HCT116 (cell line): Measurements from ENCODE around the gene CPOX. TPM values are rescaled to one million over a fixed set of nuclear protein-coding genes. Genes with fewer than 3 reads are reported as not detected.
A peak's percentile ranks its signal among the peaks of the same experiment; 100 is the strongest.

Experiments
- ATAC-seq: fragments of 200-7000 bp; cut with Tn5 transposase; 2 replicates; pipeline ENCODE4 v1.9.1; 2020; ENCODE audit warnings: mild to moderate bottlenecking, moderate library complexity
- BruUV-seq: library from RNA; stranded (reverse); fragments of 400-500 nt; replicated peaks from 2 replicates; lab custom pipeline; 2021; lab: Mats Ljungman, UMichigan
- CTCF ChIA-PET: fragments of 300-600 bp; sonication (Branson Sonifier 250); formaldehyde crosslinking; loops from one replicate; lab custom pipeline; 2021; ENCODE audit warnings: antibody characterized with exemption; lab: Charles Lee
- POLR2A ChIA-PET: fragments of 300-600, 350-600 bp; sonication (Branson Sonifier 250); formaldehyde crosslinking; loops from one replicate; lab custom pipeline; 2021; ENCODE audit warnings: antibody characterized with exemption; lab: Charles Lee
- RAD21 ChIA-PET, 2 experiments: fragments of 300-600 bp; sonication (Branson Sonifier 250); formaldehyde crosslinking; loops; one replicate each; lab custom pipeline; 2023; ENCODE audit warnings: low total read pairs in 2 of 2; ENCODE audit not compliant: uncharacterized antibody in 2 of 2, unreplicated experiment in 2 of 2, low non-redundant PET in 1 of 2; lab: Charles Lee
- DNase-seq: peaks from one replicate; pipeline ENCODE4 v3.0.0-alpha.2; 2010; ENCODE audit warnings: low read depth, low spot score
- H2AFZ ChIP-seq: fragments of 200-600 bp; shearing (Covaris generic), sonication (generic); 2 replicates; pipeline ENCODE4 v1.6.1; 2017; ENCODE audit warnings: low read depth, mixed run types, mixed read lengths, antibody characterized with exemption, low read length; ENCODE audit not compliant: poor library complexity, severe bottlenecking
- H3K27ac ChIP-seq: 2 replicates; pipeline ENCODE4 v1.5.1; 2012; ENCODE audit warnings: low read depth, low read length
- H3K27me3 ChIP-seq: fragments of 200-600 bp; sonication (generic); 2 replicates; pipeline ENCODE4 v1.6.1; 2016; ENCODE audit warnings: mixed run types, low read length, mixed read lengths; ENCODE audit not compliant: insufficient read depth
- H3K36me3 ChIP-seq, 2 experiments: fragments of 200-500 bp in 1 of 2; fragments of 200-600 bp in 1 of 2; sonication (Bioruptor generic) in 1 of 2; sonication (generic) in 1 of 2; 2 replicates each; pipeline versions ENCODE4 v1.5.1 to v1.6.1; 2014 to 2016; ENCODE audit warnings: low read length in 2 of 2, inconsistent platforms in 1 of 2, mixed read lengths in 1 of 2, mixed run types in 1 of 2; ENCODE audit not compliant: insufficient read depth in 2 of 2, control insufficient read depth in 1 of 2
- H3K4me1 ChIP-seq, 2 experiments: fragments of 200-600 bp in 1 of 2; sonication (generic) in 1 of 2; 2 replicates each; pipeline versions ENCODE4 v1.5.1 to v1.6.1; 2012 to 2017; ENCODE audit warnings: low read length in 2 of 2, inconsistent platforms in 1 of 2, mild to moderate bottlenecking in 1 of 2, mixed read lengths in 1 of 2, mixed run types in 1 of 2, moderate library complexity in 1 of 2; ENCODE audit not compliant: insufficient read depth in 2 of 2, control insufficient read depth in 1 of 2
- H3K4me2 ChIP-seq: fragments of 200-600 bp; sonication (generic); 2 replicates; pipeline ENCODE4 v1.6.1; 2017; ENCODE audit warnings: mixed run types, low read length, mixed read lengths
- H3K4me3 ChIP-seq, 2 experiments: fragments of 200-600 bp in 1 of 2; sonication (generic) in 1 of 2; replicated peaks in 1 of 2; 2 replicates each; pipeline ENCODE4 v1.5.1; 2011 to 2016; ENCODE audit warnings: low read length in 2 of 2, control low read depth in 1 of 2, low read depth in 1 of 2, mild to moderate bottlenecking in 1 of 2, mixed read lengths in 1 of 2, mixed run types in 1 of 2
- H3K79me2 ChIP-seq: fragments of 200-600 bp; sonication (generic); 2 replicates; pipeline ENCODE4 v1.6.1; 2017; ENCODE audit warnings: mild to moderate bottlenecking, mixed run types, low read length, moderate library complexity, mixed read lengths; ENCODE audit not compliant: insufficient read depth
- H3K9ac ChIP-seq: fragments of 200-600 bp; sonication (generic); 2 replicates; pipeline ENCODE4 v1.6.1; 2016; ENCODE audit warnings: low read length, mixed read lengths
- H3K9me2 ChIP-seq: fragments of 200-600 bp; sonication (generic), shearing (Covaris generic); 2 replicates; pipeline ENCODE4 v1.6.1; 2017; ENCODE audit warnings: mixed run types, mild to moderate bottlenecking, moderate library complexity; ENCODE audit not compliant: insufficient read depth
- H3K9me3 ChIP-seq, 2 experiments: fragments of 200-500 bp in 1 of 2; fragments of 200-600 bp in 1 of 2; sonication (Bioruptor generic) in 1 of 2; sonication (generic) in 1 of 2; 2 replicates each; pipeline ENCODE4 v1.6.1; 2014 to 2017; ENCODE audit warnings: low read length in 2 of 2, mixed read lengths in 2 of 2, inconsistent platforms in 1 of 2, low read depth in 1 of 2, mild to moderate bottlenecking in 1 of 2, mixed run types in 1 of 2, moderate library complexity in 1 of 2; ENCODE audit not compliant: control insufficient read depth in 1 of 2, insufficient read depth in 1 of 2
- H4K20me1 ChIP-seq: fragments of 200-600 bp; sonication (generic), shearing (Covaris generic); 2 replicates; pipeline ENCODE4 v1.6.1; 2017; ENCODE audit warnings: mixed run types, mild to moderate bottlenecking, moderate library complexity; ENCODE audit not compliant: insufficient read depth
- CBX3 ChIP-seq: IDR thresholded peaks from 2 replicates; pipeline ENCODE4 v1.6.1; 2012; ENCODE audit warnings: low read depth
- EGR1 ChIP-seq: IDR thresholded peaks from 2 replicates; pipeline ENCODE4 v1.6.1; 2012; ENCODE audit warnings: low read depth
- ELF1 ChIP-seq: IDR thresholded peaks from 2 replicates; pipeline ENCODE4 v1.6.1; 2012; ENCODE audit warnings: low read depth, borderline replicate concordance
- FOSL1 ChIP-seq: IDR thresholded peaks from 2 replicates; pipeline ENCODE4 v1.6.1; 2012; ENCODE audit warnings: low read depth
- MAX ChIP-seq: IDR thresholded peaks from 2 replicates; pipeline ENCODE4 v1.6.1; 2012
- POLR2AphosphoS5 ChIP-seq: IDR thresholded peaks from 2 replicates; pipeline ENCODE4 v1.6.1; 2011; ENCODE audit warnings: mild to moderate bottlenecking, low read depth, low read length, moderate library complexity
- SIN3A ChIP-seq: IDR thresholded peaks from 2 replicates; pipeline ENCODE4 v1.6.1; 2012; ENCODE audit warnings: low read depth
- TCF7L2 ChIP-seq: IDR thresholded peaks from 2 replicates; pipeline ENCODE4 v1.7.0; 2011; ENCODE audit warnings: borderline replicate concordance, inconsistent platforms; ENCODE audit not compliant: insufficient read depth, insufficient read length; ENCODE audit errors: extremely low read depth
- intact Hi-C: fragments of 100-400 bp; cut with micrococcal nuclease; formaldehyde crosslinking; loops from 2 replicates; pipeline ENCODE4 v1.10.0; 2022
- total RNA-seq: library from RNA; stranded (reverse); gene quantifications from one replicate; pipeline ENCODE4 v1.2.1, GENCODE V29; 2021; ENCODE audit not compliant: unreplicated experiment
- TF ChIP-seq, protein P1 (sequence below), 3 experiments: fragments of 200-600 bp in 1 of 3; sonication (generic) in 1 of 3; IDR thresholded peaks in 2 of 3; conservative IDR thresholded peaks in 1 of 3; 2 replicates each; pipeline ENCODE4 v1.5.1; 2012 to 2017; ENCODE audit warnings: low read depth in 2 of 3, low read length in 2 of 3, antibody characterized with exemption in 1 of 3, borderline replicate concordance in 1 of 3, control low read depth in 1 of 3, mild to moderate bottlenecking in 1 of 3, mixed read lengths in 1 of 3, mixed run types in 1 of 3, moderate library complexity in 1 of 3; ENCODE audit not compliant: insufficient read depth in 1 of 3

The CPOX gene
- total RNA-seq, 1 experiment from 2014 or later: 353 TPM

GRCh38 chr3:98612996-98613517, 19.6 kb upstream of the CPOX start (continued):
- TF ChIP-seq POLR2AphosphoS5 (no peak), CBX3 (no peak; the same call in 1 of the 2 replicates)

GRCh38 chr3:98612587-98612986, 19.2 kb upstream of the CPOX start:
- H4K20me1 ChIP-seq: no peaks in the 10 kb centered on the region
- H3K4me1 ChIP-seq: no peaks in the 10 kb centered on the region
- H3K27me3 ChIP-seq: no peaks in the 10 kb centered on the region
- no peak overlapping the region for H3K9ac ChIP-seq
- ChIA-PET RAD21 (no interaction called here), POLR2A (no interaction called here)
- H3K79me2 ChIP-seq: no peaks in the 10 kb centered on the region
- peak overlapping the region; percentile 11 for H2AFZ ChIP-seq
- TF ChIP-seq, protein P1, sequence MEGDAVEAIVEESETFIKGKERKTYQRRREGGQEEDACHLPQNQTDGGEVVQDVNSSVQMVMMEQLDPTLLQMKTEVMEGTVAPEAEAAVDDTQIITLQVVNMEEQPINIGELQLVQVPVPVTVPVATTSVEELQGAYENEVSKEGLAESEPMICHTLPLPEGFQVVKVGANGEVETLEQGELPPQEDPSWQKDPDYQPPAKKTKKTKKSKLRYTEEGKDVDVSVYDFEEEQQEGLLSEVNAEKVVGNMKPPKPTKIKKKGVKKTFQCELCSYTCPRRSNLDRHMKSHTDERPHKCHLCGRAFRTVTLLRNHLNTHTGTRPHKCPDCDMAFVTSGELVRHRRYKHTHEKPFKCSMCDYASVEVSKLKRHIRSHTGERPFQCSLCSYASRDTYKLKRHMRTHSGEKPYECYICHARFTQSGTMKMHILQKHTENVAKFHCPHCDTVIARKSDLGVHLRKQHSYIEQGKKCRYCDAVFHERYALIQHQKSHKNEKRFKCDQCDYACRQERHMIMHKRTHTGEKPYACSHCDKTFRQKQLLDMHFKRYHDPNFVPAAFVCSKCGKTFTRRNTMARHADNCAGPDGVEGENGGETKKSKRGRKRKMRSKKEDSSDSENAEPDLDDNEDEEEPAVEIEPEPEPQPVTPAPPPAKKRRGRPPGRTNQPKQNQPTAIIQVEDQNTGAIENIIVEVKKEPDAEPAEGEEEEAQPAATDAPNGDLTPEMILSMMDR (IDR thresholded peaks at IDR 0.05 in 2 of 3, conservative IDR thresholded peaks at IDR 0.05 in 1 of 3; ENCODE audit: borderline replicate concordance in 1 of 3, insufficient read depth in 1 of 3, low read depth in 2 of 3, low read length in 2 of 3): peak in 2 of 3 experiments; percentile 43 to 54; a peak in 4 of 6 replicates
- TF ChIP-seq SIN3A: no peak
- peak; percentile 22; the same call in 1 of the 2 replicates for TF ChIP-seq CBX3
- TF ChIP-seq, all 23 proteins: peak for 2
- no peaks in the 10 kb centered on the region for H3K9me2 ChIP-seq
- no peak for DNase-seq
- ATAC-seq: peak; percentile 90
- intact Hi-C loops: no loop called here
- H3K4me3 ChIP-seq: no peak overlapping the region
- no TSS peak for BruUV-seq
- CTCF ChIA-PET: interaction anchor here (1.4 to 4.0 kb wide), 3 partner anchors 10 to 201 kb away, joined by 3 to 24 read pairs (median 4); no protein-coding TSS in a partner anchor
- no peaks in the 10 kb centered on the region for H3K9me3 ChIP-seq
- H3K4me2 ChIP-seq: no peak overlapping the region
- no peaks in the 10 kb centered on the region for H3K36me3 ChIP-seq
- H3K27ac ChIP-seq: no peak overlapping the region

- Histone ChIP-seq H3K9me2 (no peaks in the 10 kb centered on the region), H3K4me3 (no peak overlapping the region), H3K79me2 (no peaks in the 10 kb centered on the region), H3K27ac (no peak overlapping the region), H3K9ac (no peak overlapping the region), H3K4me2 (no peak overlapping the region), H4K20me1 (no peaks in the 10 kb centered on the region), H3K27me3 (no peaks in the 10 kb centered on the region), H3K36me3 (no peaks in the 10 kb centered on the region), H3K9me3 (no peaks in the 10 kb centered on the region), H3K4me1 (no peaks in the 10 kb centered on the region), H2AFZ (no peak overlapping the region)
- intact Hi-C loops: no loop called here
- ATAC-seq: no peak
- BruUV-seq: no TSS peak
- ChIA-PET CTCF (no interaction called here), POLR2A (no interaction called here), RAD21 (no interaction called here)
- no peak for TF ChIP-seq EGR1
- TF ChIP-seq, protein P1 (IDR thresholded peaks at IDR 0.05 in 2 of 3, conservative IDR thresholded peaks at IDR 0.05 in 1 of 3; ENCODE audit: borderline replicate concordance in 1 of 3, insufficient read depth in 1 of 3, low read depth in 2 of 3, low read length in 2 of 3): no peak
- no peak for TF ChIP-seq TCF7L2
- no peak for TF ChIP-seq MAX
- TF ChIP-seq FOSL1: no peak
- no peak for TF ChIP-seq ELF1
- DNase-seq: no peak
Measured at GRCh38 chr3:98608029-98608428, 14.6 kb upstream of the CPOX start.
